OCI-LY1 (cell line): ENCODE results near the gene SCUBE2.

Experiments
- H2AFZ ChIP-seq: fragments of 200-600 bp; sonication (generic), shearing (Covaris generic); 2 replicates; pipeline ENCODE4 v1.6.0; 2014; ENCODE audit warnings: antibody characterized with exemption, mild to moderate bottlenecking, low read length
- H3F3A ChIP-seq: fragments of 200-600 bp; sonication (generic), shearing (Covaris generic); 2 replicates; pipeline ENCODE4 v1.6.0; 2014; ENCODE audit warnings: mild to moderate bottlenecking, antibody characterized with exemption, low read length, moderate library complexity; ENCODE audit not compliant: insufficient read depth
- H3K27ac ChIP-seq: fragments of 200-600 bp; sonication (generic); 2 replicates; pipeline ENCODE4 v1.5.1; 2014; ENCODE audit warnings: low read length, mixed run types, mild to moderate bottlenecking, low read depth; ENCODE audit not compliant: poor library complexity, severe bottlenecking
- H3K27me3 ChIP-seq: fragments of 200-600 bp; sonication (generic); 2 replicates; pipeline ENCODE4 v1.6.0; 2014; ENCODE audit warnings: antibody characterized with exemption, mild to moderate bottlenecking, low read length, moderate library complexity; ENCODE audit not compliant: insufficient read depth
- H3K36me3 ChIP-seq: fragments of 200-600 bp; sonication (generic); 2 replicates; pipeline ENCODE4 v1.6.1; 2014; ENCODE audit warnings: mild to moderate bottlenecking, antibody characterized with exemption, low read length, moderate library complexity, mixed read lengths; ENCODE audit not compliant: insufficient read depth
- H3K4me1 ChIP-seq: fragments of 200-600 bp; sonication (generic); 2 replicates; pipeline ENCODE4 v1.5.1; 2014; ENCODE audit warnings: mild to moderate bottlenecking, low read length, moderate library complexity; ENCODE audit not compliant: insufficient read depth, severe bottlenecking
- H3K4me2 ChIP-seq: fragments of 200-600 bp; sonication (generic), shearing (Covaris generic); 2 replicates; pipeline ENCODE4 v1.6.1; 2014; ENCODE audit warnings: low read length
- H3K4me3 ChIP-seq: fragments of 200-600 bp; sonication (generic); 2 replicates; pipeline ENCODE4 v1.5.1; 2014; ENCODE audit warnings: low read length, low read depth, mild to moderate bottlenecking, mixed read lengths; ENCODE audit not compliant: poor library complexity, severe bottlenecking
- H3K79me2 ChIP-seq: fragments of 200-600 bp; shearing (Covaris generic); 2 replicates; pipeline ENCODE4 v1.6.1; 2016; ENCODE audit warnings: mixed run types, low read length, mixed read lengths; ENCODE audit not compliant: insufficient read depth
- H3K9ac ChIP-seq: fragments of 200-600 bp; sonication (generic), shearing (Covaris generic); 2 replicates; pipeline ENCODE4 v1.6.1; 2014; ENCODE audit warnings: mild to moderate bottlenecking, low read length, mixed read lengths
- H3K9me2 ChIP-seq: fragments of 200-600 bp; sonication (generic), shearing (Covaris generic); 2 replicates; pipeline ENCODE4 v1.6.1; 2014; ENCODE audit warnings: low read depth, mild to moderate bottlenecking, low read length, mixed read lengths
- H3K9me3 ChIP-seq: fragments of 200-600 bp; shearing (Covaris generic); 2 replicates; pipeline ENCODE4 v1.6.1; 2014; ENCODE audit warnings: low read length, mixed read lengths
- H4K20me1 ChIP-seq: fragments of 200-600 bp; sonication (generic), shearing (Covaris generic); 2 replicates; pipeline ENCODE4 v1.6.0; 2016; ENCODE audit warnings: mild to moderate bottlenecking, low read length; ENCODE audit not compliant: insufficient read depth
- EZH2 ChIP-seq: fragments of 200-600 bp; sonication (generic), shearing (Covaris generic); IDR thresholded peaks from 2 replicates; pipeline ENCODE4 v1.8.0; 2017; ENCODE audit warnings: borderline replicate concordance, mixed run types, mild to moderate bottlenecking, antibody characterized with exemption, low read length, moderate library complexity, mixed read lengths
- TF ChIP-seq, protein P1 (sequence below): fragments of 200-600 bp; sonication (generic), shearing (Covaris generic); IDR thresholded peaks from 2 replicates; pipeline ENCODE4 v1.5.1; 2017; ENCODE audit warnings: mild to moderate bottlenecking, antibody characterized with exemption, low read length, moderate library complexity, mixed read lengths

The SCUBE2 gene

DNA sequence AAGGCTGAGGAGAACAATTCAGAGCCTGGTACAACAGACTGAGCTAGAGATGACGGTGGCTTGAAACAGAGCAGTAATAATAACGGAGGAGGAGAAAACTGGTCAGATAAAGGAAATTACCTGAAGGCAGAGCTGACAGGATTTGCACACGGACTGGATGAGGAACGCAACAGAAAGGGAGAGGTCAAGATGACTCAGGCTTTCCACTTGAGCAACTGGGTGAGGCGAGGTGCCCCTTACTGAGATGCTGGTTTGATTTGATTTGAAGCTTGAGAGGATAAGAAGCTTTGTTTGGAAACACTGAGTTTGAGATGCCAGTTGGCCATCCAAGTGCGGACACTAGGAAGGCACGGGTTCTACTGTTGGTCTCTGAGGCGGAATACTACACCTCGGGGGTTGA lies 52.2 kb downstream of the SCUBE2 start:
- Histone ChIP-seq H3K4me2 (no peak overlapping the region), H3K9me3 (no peaks in the 10 kb centered on the region)
- TF ChIP-seq EZH2, result no peak

DNA sequence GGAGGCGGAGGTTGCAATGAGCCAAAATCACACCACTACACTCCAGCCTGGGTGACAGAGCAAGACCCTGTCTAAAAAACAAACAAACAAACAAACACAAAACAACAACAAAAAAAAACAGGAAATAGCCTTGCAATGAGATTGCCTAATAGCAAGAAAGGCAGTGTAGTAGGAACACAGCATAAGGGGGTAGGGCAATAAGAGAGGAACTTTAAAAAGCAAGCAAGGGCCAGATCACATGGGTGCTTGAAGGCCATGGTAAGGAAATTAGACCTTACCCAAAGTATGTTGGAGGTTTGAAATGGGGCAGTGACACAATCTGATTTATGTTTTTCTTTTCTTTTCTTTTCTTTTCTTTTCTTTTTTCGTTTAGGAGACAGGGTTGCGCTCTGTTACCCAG lies 52.9 kb downstream of the SCUBE2 start:
- no peak overlapping the region for H3K9ac ChIP-seq

More for the DNA sequence above, 52.2 kb downstream of the SCUBE2 start:
- no peaks in the 10 kb centered on the region for H3K4me1 ChIP-seq
- H3K9ac ChIP-seq, result no peak overlapping the region
- no peaks in the 10 kb centered on the region; the same call in 1 of the 2 replicates for H3K27me3 ChIP-seq
- no peaks in the 10 kb centered on the region for H3K79me2 ChIP-seq
- H4K20me1 ChIP-seq, result no peaks in the 10 kb centered on the region
- no peak overlapping the region for H3K4me3 ChIP-seq
- no peaks in the 10 kb centered on the region for H3K9me2 ChIP-seq
- H2AFZ ChIP-seq, result no peak overlapping the region
- H3K36me3 ChIP-seq, result no peaks in the 10 kb centered on the region
- no peaks in the 10 kb centered on the region for H3F3A ChIP-seq
- no peak overlapping the region for H3K27ac ChIP-seq

DNA sequence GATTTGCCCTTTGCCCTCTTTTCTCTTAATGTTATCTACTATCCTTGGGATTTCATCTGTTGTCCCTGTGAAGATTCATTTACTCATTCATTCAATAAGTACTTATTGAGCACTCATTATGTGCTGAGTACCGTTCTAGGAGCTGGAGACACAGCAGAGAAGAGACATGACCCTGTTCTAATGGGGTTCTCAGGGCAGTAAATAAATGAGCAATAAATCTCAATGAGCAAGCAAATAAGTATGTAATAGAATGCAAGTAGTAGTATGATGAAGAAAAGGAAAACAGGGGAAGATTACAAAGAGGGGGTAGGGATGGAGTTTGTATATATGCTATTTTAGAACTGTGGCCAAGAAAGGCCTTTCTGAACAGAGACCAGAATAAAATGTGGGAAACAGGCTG lies 53.4 kb downstream of the SCUBE2 start:
- no peaks in the 10 kb centered on the region for H3K9me2 ChIP-seq
- no peak overlapping the region for H3K9ac ChIP-seq
- TF ChIP-seq EZH2, result no peak
- TF ChIP-seq, protein P1, sequence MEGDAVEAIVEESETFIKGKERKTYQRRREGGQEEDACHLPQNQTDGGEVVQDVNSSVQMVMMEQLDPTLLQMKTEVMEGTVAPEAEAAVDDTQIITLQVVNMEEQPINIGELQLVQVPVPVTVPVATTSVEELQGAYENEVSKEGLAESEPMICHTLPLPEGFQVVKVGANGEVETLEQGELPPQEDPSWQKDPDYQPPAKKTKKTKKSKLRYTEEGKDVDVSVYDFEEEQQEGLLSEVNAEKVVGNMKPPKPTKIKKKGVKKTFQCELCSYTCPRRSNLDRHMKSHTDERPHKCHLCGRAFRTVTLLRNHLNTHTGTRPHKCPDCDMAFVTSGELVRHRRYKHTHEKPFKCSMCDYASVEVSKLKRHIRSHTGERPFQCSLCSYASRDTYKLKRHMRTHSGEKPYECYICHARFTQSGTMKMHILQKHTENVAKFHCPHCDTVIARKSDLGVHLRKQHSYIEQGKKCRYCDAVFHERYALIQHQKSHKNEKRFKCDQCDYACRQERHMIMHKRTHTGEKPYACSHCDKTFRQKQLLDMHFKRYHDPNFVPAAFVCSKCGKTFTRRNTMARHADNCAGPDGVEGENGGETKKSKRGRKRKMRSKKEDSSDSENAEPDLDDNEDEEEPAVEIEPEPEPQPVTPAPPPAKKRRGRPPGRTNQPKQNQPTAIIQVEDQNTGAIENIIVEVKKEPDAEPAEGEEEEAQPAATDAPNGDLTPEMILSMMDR, result no peak
- no peaks in the 10 kb centered on the region for H3K4me1 ChIP-seq
- no peak overlapping the region for H2AFZ ChIP-seq
- no peak overlapping the region for H3K4me3 ChIP-seq
- H3K27ac ChIP-seq, result no peak overlapping the region
- H3K27me3 ChIP-seq, result no peaks in the 10 kb centered on the region; the same call in 1 of the 2 replicates
- no peaks in the 10 kb centered on the region for H4K20me1 ChIP-seq
- no peaks in the 10 kb centered on the region for H3F3A ChIP-seq
- H3K36me3 ChIP-seq, result no peaks in the 10 kb centered on the region
- no peaks in the 10 kb centered on the region for H3K79me2 ChIP-seq
- no peak overlapping the region for H3K4me2 ChIP-seq
- H3K9me3 ChIP-seq, result no peaks in the 10 kb centered on the region

More for the DNA sequence above, 52.9 kb downstream of the SCUBE2 start:
- no peaks in the 10 kb centered on the region; the same call in 1 of the 2 replicates for H3K27me3 ChIP-seq
- H3K4me2 ChIP-seq, result no peak overlapping the region
- no peaks in the 10 kb centered on the region for H3K9me3 ChIP-seq
- no peaks in the 10 kb centered on the region for H3K9me2 ChIP-seq
- TF ChIP-seq, protein P1, result no peak
- no peak for TF ChIP-seq EZH2
- H4K20me1 ChIP-seq, result no peaks in the 10 kb centered on the region
- no peak overlapping the region for H2AFZ ChIP-seq
- H3K27ac ChIP-seq, result no peak overlapping the region
- H3K36me3 ChIP-seq, result no peaks in the 10 kb centered on the region
- H3F3A ChIP-seq, result no peaks in the 10 kb centered on the region
- no peaks in the 10 kb centered on the region for H3K79me2 ChIP-seq
- H3K4me3 ChIP-seq, result no peak overlapping the region
- no peaks in the 10 kb centered on the region for H3K4me1 ChIP-seq
